ENCODE measurements around the gene NPHP4. TPM values are rescaled to one million over a fixed set of nuclear protein-coding genes. Genes with fewer than 3 reads are reported as not detected.

Gene NPHP4
- total RNA-seq, 1 donor from 2014 or later = 33.2 TPM

GRCh38 chr1:5877001-5877400, 115.2 kb downstream of the NPHP4 start:
- TF ChIP-seq CTCF (conservative IDR thresholded peaks at IDR 0.05) = no peak
- H3K36me3 Mint-ChIP-seq (ENCODE audit: low read depth) = peaks cover 20% of the 10 kb centered on the region
- H3K4me1 Mint-ChIP-seq = peaks cover 14% of the 10 kb centered on the region
- no peaks in the 10 kb centered on the region for H3K27me3 Mint-ChIP-seq (ENCODE audit: low read depth)
- H3K27ac Mint-ChIP-seq (ENCODE audit: unreplicated experiment) = no peak overlapping the region
- no peak for DNase-seq (ENCODE audit: low read depth, low spot score)
- no peaks in the 10 kb centered on the region for H3K9me3 Mint-ChIP-seq
- no peak overlapping the region for H3K4me3 Mint-ChIP-seq

- Mint-ChIP-seq H3K36me3 (ENCODE audit: low read depth) (peaks cover 20% of the 10 kb centered on the region), H3K27me3 (ENCODE audit: low read depth) (no peaks in the 10 kb centered on the region), H3K9me3 (no peaks in the 10 kb centered on the region), H3K27ac (ENCODE audit: unreplicated experiment) (no peak overlapping the region), H3K4me1 (peaks cover 14% of the 10 kb centered on the region), H3K4me3 (no peak overlapping the region)
- TF ChIP-seq CTCF (conservative IDR thresholded peaks at IDR 0.05) = no peak
- DNase-seq (ENCODE audit: low read depth, low spot score) = no peak
Observed at GRCh38 chr1:5876094-5876650, 116.1 kb downstream of the NPHP4 start.

DNA sequence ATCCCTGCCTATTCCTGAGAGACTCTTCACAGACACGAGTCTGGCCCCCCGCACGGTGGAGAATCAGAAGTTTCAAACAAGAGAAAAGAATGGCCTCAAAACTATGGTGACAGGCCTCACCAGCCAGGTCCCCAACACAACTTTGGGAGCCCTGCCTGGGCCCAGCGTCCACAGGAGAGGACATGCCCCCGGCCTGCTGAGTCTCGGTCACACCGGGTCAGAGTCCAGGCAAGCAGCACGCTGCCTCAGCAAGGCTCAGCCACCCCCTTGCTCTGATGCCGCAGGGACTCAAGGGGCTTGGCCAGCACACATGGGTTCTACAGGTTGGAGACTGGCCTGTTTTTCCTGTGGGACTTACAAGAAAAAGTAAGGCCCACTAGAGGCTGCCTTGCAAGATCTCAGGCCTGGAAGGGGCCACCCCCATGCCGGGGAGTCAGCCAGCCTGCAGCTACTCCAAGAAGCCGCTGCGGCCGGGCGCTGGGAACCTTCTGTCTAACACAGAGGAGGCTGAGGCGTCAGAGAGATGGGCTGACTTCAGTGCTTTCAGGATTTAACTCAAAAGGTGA, 116.8 kb downstream of the NPHP4 start:
- no peak for DNase-seq (ENCODE audit: low read depth, low spot score)
- H3K4me1 Mint-ChIP-seq = peaks cover 14% of the 10 kb centered on the region
- no peak overlapping the region for H3K27ac Mint-ChIP-seq (ENCODE audit: unreplicated experiment)
- no peaks in the 10 kb centered on the region for H3K27me3 Mint-ChIP-seq (ENCODE audit: low read depth)
- no peak overlapping the region for H3K4me3 Mint-ChIP-seq
- H3K36me3 Mint-ChIP-seq (ENCODE audit: low read depth) = peaks cover 24% of the 10 kb centered on the region
- H3K9me3 Mint-ChIP-seq = no peaks in the 10 kb centered on the region
- TF ChIP-seq CTCF (conservative IDR thresholded peaks at IDR 0.05) = no peak

DNA sequence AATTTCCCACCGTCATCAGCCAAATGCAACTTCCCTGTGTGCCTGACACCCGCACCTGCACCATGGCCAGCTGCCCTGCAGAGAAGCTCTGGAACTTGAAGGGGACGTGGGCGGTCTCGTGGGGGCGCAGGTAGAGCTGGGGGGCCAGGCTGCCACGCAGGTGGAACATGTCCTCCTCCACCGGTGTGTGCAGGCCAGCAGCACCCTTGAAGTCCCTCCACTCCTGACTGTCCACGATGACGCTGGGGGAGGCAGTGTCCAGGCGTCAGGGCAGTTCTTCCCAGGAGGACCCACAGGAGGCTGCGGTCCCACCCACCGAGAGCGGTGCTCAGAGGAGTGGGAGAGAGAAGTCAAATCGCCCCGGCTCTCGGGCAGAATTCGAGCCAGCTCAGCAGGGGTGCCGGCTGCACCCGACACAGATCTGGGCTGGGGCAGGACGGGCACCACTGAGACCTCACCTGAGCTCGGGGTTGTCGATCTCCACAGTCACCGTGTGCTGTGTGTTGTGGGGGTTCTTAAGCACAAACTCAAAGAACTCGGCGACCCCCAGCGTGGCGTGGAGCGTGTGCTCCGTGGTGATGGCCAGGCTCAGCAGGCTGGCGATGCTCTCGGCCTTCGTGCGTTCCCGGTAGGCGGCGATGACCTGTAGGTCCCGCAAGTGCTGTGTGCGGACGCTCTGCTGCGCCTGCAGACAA, 117.7 kb downstream of the NPHP4 start:
- H3K9me3 Mint-ChIP-seq = no peaks in the 10 kb centered on the region
- peaks cover 20% of the 10 kb centered on the region for H3K36me3 Mint-ChIP-seq (ENCODE audit: low read depth)
- no peaks in the 10 kb centered on the region for H3K27me3 Mint-ChIP-seq (ENCODE audit: low read depth)
- TF ChIP-seq CTCF (conservative IDR thresholded peaks at IDR 0.05) = no peak
- no peak overlapping the region for H3K27ac Mint-ChIP-seq (ENCODE audit: unreplicated experiment)
- peaks cover 9% of the 10 kb centered on the region for H3K4me1 Mint-ChIP-seq
- H3K4me3 Mint-ChIP-seq = no peak overlapping the region
- DNase-seq (ENCODE audit: low read depth, low spot score) = no peak

GRCh38 chr1:5873556-5873955, 118.7 kb downstream of the NPHP4 start:
- no peak for TF ChIP-seq CTCF (conservative IDR thresholded peaks at IDR 0.05)
- H3K4me1 Mint-ChIP-seq = no peaks in the 10 kb centered on the region

More at GRCh38 chr1:5873556-5873955, 118.7 kb downstream of the NPHP4 start:
- Mint-ChIP-seq H3K36me3 (ENCODE audit: low read depth) (peaks cover 19% of the 10 kb centered on the region), H3K27me3 (ENCODE audit: low read depth) (no peaks in the 10 kb centered on the region), H3K27ac (ENCODE audit: unreplicated experiment) (no peak overlapping the region), H3K9me3 (peaks cover 6% of the 10 kb centered on the region), H3K4me3 (no peak overlapping the region)
- no peak for DNase-seq (ENCODE audit: low read depth, low spot score)

Measured in neural crest cell (in vitro differentiated cells).